Astrocyte of the spinal cord (primary cell): Measurements from ENCODE around the gene MTNR1B.

Source experiments
- DNase-seq: peaks from one replicate; pipeline ENCODE4 v3.0.0; 2011; ENCODE audit warnings: low read depth, low spot score
- H3K4me3 ChIP-seq: 2 replicates; pipeline ENCODE4 v1.5.1; 2011; ENCODE audit warnings: low read depth, mild to moderate bottlenecking, low read length, moderate library complexity
- CTCF ChIP-seq: IDR thresholded peaks from 2 replicates; pipeline ENCODE4 v1.5.1; 2012; ENCODE audit warnings: low read depth, mild to moderate bottlenecking, low read length, inconsistent platforms
- in situ Hi-C: cut with HindIII; loops from 2 replicates; pipeline ENCODE4 v1.10.0; 2017; ENCODE audit warnings: low sequenced_read_pairs

Gene MTNR1B

GRCh38 chr11:92939305-92939704, 30.1 kb upstream of the MTNR1B start:
- no peak for DNase-seq
- no peak for TF ChIP-seq CTCF

GRCh38 chr11:92941676-92942571, 27.5 kb upstream of the MTNR1B start:
- TF ChIP-seq CTCF, result peak; percentile 74
- in situ Hi-C loops, result no loop called here
- DNase-seq, result peak; percentile 45
- H3K4me3 ChIP-seq, result no peak overlapping the region

More at GRCh38 chr11:92939305-92939704, 30.1 kb upstream of the MTNR1B start:
- in situ Hi-C loops, result no loop called here
- H3K4me3 ChIP-seq, result no peak overlapping the region

- H3K4me3 ChIP-seq, result no peak overlapping the region
- in situ Hi-C loops, result no loop called here
- no peak for TF ChIP-seq CTCF
- DNase-seq, result no peak
Measured at GRCh38 chr11:92946707-92947106, 22.7 kb upstream of the MTNR1B start.

GRCh38 chr11:92948116-92948515, 21.3 kb upstream of the MTNR1B start:
- in situ Hi-C loops, result no loop called here
- no peak for DNase-seq
- no peak overlapping the region for H3K4me3 ChIP-seq
- no peak for TF ChIP-seq CTCF

- no peak overlapping the region for H3K4me3 ChIP-seq
- TF ChIP-seq CTCF, result no peak
- no peak for DNase-seq
- in situ Hi-C loops, result no loop called here
Measured at GRCh38 chr11:92954003-92954402, 15.4 kb upstream of the MTNR1B start.

- no peak overlapping the region for H3K4me3 ChIP-seq
- in situ Hi-C loops, result no loop called here
- no peak for TF ChIP-seq CTCF
- DNase-seq, result no peak
Measured at GRCh38 chr11:92955860-92956259, 13.6 kb upstream of the MTNR1B start.
